ENCODE data around the gene GOLGA3.

GRCh38 chr12:132852496-132852895 lies 23.8 kb upstream of the GOLGA3 start:
- TF ChIP-seq CTCF (IDR thresholded peaks at IDR 0.05) (no peak), POLR2A (IDR thresholded peaks at IDR 0.05) (no peak)
